Skeletal muscle tissue (tissue), 4 donors: ENCODE measurements around the gene ENTHD1. TPM values are rescaled to one million over a fixed set of nuclear protein-coding genes. Genes with fewer than 3 reads are reported as not detected.

ENCODE experiments used
- H3K27ac ChIP-seq: one replicate; pipeline ENCODE4 v1.7.0; 2013; ENCODE audit warnings: mild to moderate bottlenecking, low read depth, low read length, inconsistent platforms
- H3K27me3 ChIP-seq, 3 donors: one replicate each; pipeline ENCODE4 v1.7.0; 2013; ENCODE audit warnings: low read length in 3 of 3; ENCODE audit not compliant: control insufficient read depth in 3 of 3, insufficient read depth in 3 of 3
- H3K36me3 ChIP-seq, 3 donors: one replicate each; pipeline ENCODE4 v1.7.0; 2013; ENCODE audit warnings: low read length in 3 of 3; ENCODE audit not compliant: control insufficient read depth in 3 of 3, insufficient read depth in 3 of 3
- H3K4me1 ChIP-seq, 3 donors: one replicate each; pipeline ENCODE4 v1.7.0; 2013; ENCODE audit warnings: low read length in 3 of 3, mild to moderate bottlenecking in 3 of 3; ENCODE audit not compliant: control insufficient read depth in 3 of 3, insufficient read depth in 3 of 3
- H3K4me3 ChIP-seq, 3 donors: one replicate each; pipeline ENCODE4 v1.7.0; 2013; ENCODE audit warnings: low read length in 3 of 3
- H3K9ac ChIP-seq, 3 donors: one replicate each; pipeline ENCODE4 v1.7.0; 2013; ENCODE audit warnings: low read length in 3 of 3, mild to moderate bottlenecking in 3 of 3, moderate library complexity in 2 of 3, low read depth in 1 of 3
- H3K9me3 ChIP-seq, 3 donors: one replicate each; pipeline ENCODE4 v1.7.0; 2013; ENCODE audit warnings: low read length in 3 of 3; ENCODE audit not compliant: control insufficient read depth in 3 of 3
- total RNA-seq: library from RNA; depleted of rRNA; stranded (reverse); fragments of >200 nt; gene quantifications from one replicate; pipeline ENCODE4 v1.2.3, GENCODE V29; 2014
- donor health status: Osteomylitis.

ENTHD1 gene, protein sequence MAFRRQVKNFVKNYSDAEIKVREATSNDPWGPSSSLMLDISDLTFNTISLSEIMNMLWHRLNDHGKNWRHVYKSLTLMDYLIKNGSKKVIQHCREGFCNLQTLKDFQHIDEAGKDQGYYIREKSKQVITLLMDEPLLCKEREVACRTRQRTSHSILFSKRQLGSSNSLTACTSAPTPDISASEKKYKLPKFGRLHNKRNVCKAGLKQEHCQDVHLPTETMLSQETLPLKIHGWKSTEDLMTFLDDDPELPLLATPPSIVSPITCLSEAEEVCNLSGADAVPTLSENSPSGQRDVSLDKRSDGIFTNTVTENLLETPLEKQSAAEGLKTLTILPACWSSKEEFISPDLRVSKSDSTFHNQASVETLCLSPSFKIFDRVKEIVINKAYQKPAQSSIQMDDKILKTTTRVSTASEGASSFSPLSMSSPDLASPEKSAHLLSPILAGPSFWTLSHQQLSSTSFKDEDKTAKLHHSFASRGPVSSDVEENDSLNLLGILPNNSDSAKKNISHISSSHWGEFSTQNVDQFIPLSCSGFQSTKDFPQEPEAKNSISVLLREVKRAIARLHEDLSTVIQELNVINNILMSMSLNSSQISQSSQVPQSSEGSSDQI
- not detected for total RNA-seq

GRCh38 chr22:39893526-39893925 is at the start of gene ENTHD1:
TSS of gene ENTHD1 (minus strand) at chr22:39893760. CDS start at chr22:39887748, 6,012 bp downstream.
- no peaks in the 10 kb centered on the region for H3K9me3 ChIP-seq
- H3K36me3 ChIP-seq: no peaks in the 10 kb centered on the region
- no peaks in the 10 kb centered on the region for H3K4me1 ChIP-seq
- no peak within 1 kb of the TSS for H3K9ac ChIP-seq
- H3K27me3 ChIP-seq: peaks cover 0 to 4% (median 0%) of the 10 kb centered on the region in 3 donors
- H3K27ac ChIP-seq: no peak within 1 kb of the TSS
- H3K4me3 ChIP-seq: no peak within 1 kb of the TSS

- Histone ChIP-seq H3K4me1 (no peaks in the 10 kb centered on the region), H3K27me3 (peaks cover 0 to 14% (median 6%) of the 10 kb centered on the region in 3 donors), H3K27ac (no peak overlapping the region), H3K9me3 (no peaks in the 10 kb centered on the region), H3K9ac (no peak overlapping the region), H3K4me3 (no peak overlapping the region), H3K36me3 (no peaks in the 10 kb centered on the region)
These were observed 49.8 kb upstream of the ENTHD1 start for GRCh38 chr22:39943337-39943736.

DNA sequence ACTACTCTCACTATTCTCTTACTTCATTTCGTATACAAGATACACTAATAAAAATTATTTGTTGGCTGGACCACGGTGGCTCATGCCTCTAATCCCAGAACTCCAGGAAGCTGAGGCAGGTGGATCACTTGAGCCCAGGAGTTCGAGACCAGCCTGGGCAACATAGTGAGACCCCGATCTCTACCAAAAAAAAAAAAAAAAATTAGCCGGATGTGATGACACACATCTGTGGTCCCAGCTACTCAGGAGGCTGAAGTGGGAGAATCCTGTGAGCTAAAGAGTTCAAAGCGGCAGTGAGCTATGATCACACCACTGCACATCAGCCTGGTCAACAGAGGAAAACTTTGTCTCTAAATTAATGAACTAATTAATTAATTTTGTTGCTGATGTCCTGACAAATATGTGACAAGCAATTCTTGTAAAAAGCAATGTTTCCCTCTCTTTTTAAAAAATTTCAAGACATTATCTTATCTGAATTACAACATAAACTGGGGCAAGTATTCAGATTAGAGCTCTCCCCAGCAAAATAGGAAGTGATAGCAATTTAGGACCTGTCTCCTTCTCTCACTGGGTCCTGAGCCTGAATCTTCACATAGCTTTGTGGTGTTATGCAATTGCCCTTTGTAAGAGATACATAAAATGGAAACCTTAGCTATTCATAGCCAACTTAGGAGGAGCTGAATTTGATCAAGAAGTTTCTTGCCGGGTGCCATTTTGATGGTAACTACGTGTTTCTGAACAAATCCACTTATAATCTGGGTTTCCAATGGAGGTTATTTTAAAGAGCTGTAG is 49.1 kb upstream of the ENTHD1 start:
- Histone ChIP-seq H3K27ac (no peak overlapping the region), H3K9ac (no peak overlapping the region), H3K27me3 (peaks cover 0 to 18% (median 6%) of the 10 kb centered on the region in 3 donors), H3K9me3 (no peaks in the 10 kb centered on the region), H3K4me3 (no peak overlapping the region), H3K36me3 (no peaks in the 10 kb centered on the region), H3K4me1 (no peaks in the 10 kb centered on the region)

DNA sequence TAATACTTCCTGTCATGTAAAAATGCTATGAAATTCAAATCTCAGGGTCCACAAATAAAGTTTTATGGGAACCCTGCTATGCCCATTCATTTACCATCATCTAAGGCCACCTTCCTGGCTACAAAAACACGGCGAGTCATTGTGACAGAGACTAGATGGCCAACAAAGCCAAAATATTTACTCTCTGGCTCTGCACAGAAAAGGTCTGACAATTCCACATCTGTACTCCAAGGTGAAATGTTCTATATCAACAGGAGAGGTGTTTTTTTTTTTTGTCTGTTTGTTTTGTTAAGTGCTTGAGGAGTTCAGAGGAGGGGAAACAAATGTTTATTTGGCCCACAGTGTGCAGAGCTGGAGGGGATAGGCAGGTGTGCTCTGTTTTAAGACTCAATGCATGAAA is 48.0 kb upstream of the ENTHD1 start:
- Histone ChIP-seq H3K36me3 (no peaks in the 10 kb centered on the region), H3K9me3 (no peaks in the 10 kb centered on the region), H3K4me3 (no peak overlapping the region), H3K4me1 (no peaks in the 10 kb centered on the region), H3K27ac (no peak overlapping the region), H3K9ac (no peak overlapping the region), H3K27me3 (peaks cover 2 to 18% (median 12%) of the 10 kb centered on the region in 3 donors)

GRCh38 chr22:39940757-39941305 is 47.3 kb upstream of the ENTHD1 start:
- H3K27ac ChIP-seq: no peak overlapping the region
- no peaks in the 10 kb centered on the region for H3K36me3 ChIP-seq
- no peak overlapping the region for H3K4me3 ChIP-seq
- peaks cover 3 to 18% (median 12%) of the 10 kb centered on the region in 3 donors for H3K27me3 ChIP-seq
- H3K9me3 ChIP-seq: no peaks in the 10 kb centered on the region
- no peaks in the 10 kb centered on the region for H3K4me1 ChIP-seq
- H3K9ac ChIP-seq: no peak overlapping the region

DNA sequence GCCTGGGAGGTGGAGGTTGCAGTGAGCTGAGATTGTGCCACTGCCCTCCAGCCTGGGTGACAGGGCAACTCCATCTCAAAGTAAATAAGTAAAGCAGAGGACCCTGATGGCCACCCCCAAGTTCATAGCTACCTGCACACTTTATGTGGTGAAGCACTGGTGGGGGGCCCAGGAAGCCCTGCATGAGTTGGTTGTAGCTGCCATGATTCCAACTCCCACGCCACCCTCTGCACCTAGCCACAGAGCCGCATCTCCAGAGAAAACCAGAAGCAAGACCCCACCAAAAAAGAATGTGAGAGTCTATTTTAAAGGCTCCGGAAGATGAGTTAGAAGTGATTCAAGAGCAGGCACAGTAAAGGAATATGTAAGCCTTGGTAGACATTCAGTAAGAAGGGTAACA is 46.3 kb upstream of the ENTHD1 start:
- H3K9ac ChIP-seq: no peak overlapping the region
- H3K36me3 ChIP-seq: no peaks in the 10 kb centered on the region
- H3K27me3 ChIP-seq: peaks cover 4 to 18% (median 15%) of the 10 kb centered on the region in 3 donors
- H3K4me3 ChIP-seq: no peak overlapping the region
- H3K4me1 ChIP-seq: no peaks in the 10 kb centered on the region
- H3K27ac ChIP-seq: no peak overlapping the region
- no peaks in the 10 kb centered on the region for H3K9me3 ChIP-seq

- Histone ChIP-seq H3K27ac (no peak overlapping the region), H3K27me3 (peaks cover 6 to 21% (median 16%) of the 10 kb centered on the region in 3 donors), H3K9me3 (no peaks in the 10 kb centered on the region), H3K4me1 (no peaks in the 10 kb centered on the region), H3K4me3 (no peak overlapping the region), H3K9ac (no peak overlapping the region), H3K36me3 (no peaks in the 10 kb centered on the region)
These were observed 45.0 kb upstream of the ENTHD1 start for GRCh38 chr22:39938509-39939111.

- no peak overlapping the region for H3K27ac ChIP-seq
- no peaks in the 10 kb centered on the region for H3K9me3 ChIP-seq
- H3K4me1 ChIP-seq: no peaks in the 10 kb centered on the region
- H3K4me3 ChIP-seq: no peak overlapping the region
- H3K9ac ChIP-seq: no peak overlapping the region
- no peaks in the 10 kb centered on the region for H3K36me3 ChIP-seq
- peaks cover 7 to 19% (median 16%) of the 10 kb centered on the region in 3 donors for H3K27me3 ChIP-seq
These were observed 44.3 kb upstream of the ENTHD1 start for GRCh38 chr22:39937906-39938305.

- H3K36me3 ChIP-seq: no peaks in the 10 kb centered on the region
- H3K27me3 ChIP-seq: peaks cover 11 to 25% (median 20%) of the 10 kb centered on the region in 3 donors
- H3K9me3 ChIP-seq: no peaks in the 10 kb centered on the region
- H3K4me1 ChIP-seq: no peaks in the 10 kb centered on the region
- H3K9ac ChIP-seq: no peak overlapping the region
- H3K4me3 ChIP-seq: no peak overlapping the region
- H3K27ac ChIP-seq: no peak overlapping the region
These were observed 43.1 kb upstream of the ENTHD1 start for GRCh38 chr22:39936523-39937145.
